GM12878 (cell line): ENCODE data around the gene ERCC3. TPM values are rescaled to one million over a fixed set of nuclear protein-coding genes. Genes with fewer than 3 reads are reported as not detected.

ENCODE experiments used
- ASH2L ChIP-seq: fragments of 300-600, 200-600 bp; sonication (generic); IDR thresholded peaks from 2 replicates; pipeline ENCODE4 v1.6.1; 2017; ENCODE audit warnings: low read depth, mild to moderate bottlenecking, borderline replicate concordance
- CBFB ChIP-seq: IDR thresholded peaks from 2 replicates; pipeline ENCODE4 v1.6.1; 2016; ENCODE audit warnings: antibody characterized with exemption, low read depth
- CEBPB ChIP-seq, 2 experiments: fragments of 150-350 bp in 1 of 2; IDR thresholded peaks; 2 replicates each; pipeline ENCODE4 v1.6.1; 2012 to 2014; ENCODE audit warnings: low read depth in 2 of 2, low read length in 2 of 2, borderline replicate concordance in 1 of 2, inconsistent platforms in 1 of 2
- CHD1 ChIP-seq: IDR thresholded peaks from 2 replicates; pipeline ENCODE4 v1.6.1; 2012; ENCODE audit warnings: low read depth, low read length, improper control_type of control experiment
- CHD2 ChIP-seq: IDR thresholded peaks from 2 replicates; pipeline ENCODE4 v1.6.1; 2011; ENCODE audit warnings: low read depth, low read length, improper control_type of control experiment, borderline replicate concordance
- DPF2 ChIP-seq: fragments of 450-650 bp; IDR thresholded peaks from 2 replicates; pipeline ENCODE4 v1.6.1; 2017; ENCODE audit warnings: mild to moderate bottlenecking
- EGR1 ChIP-seq, 2 experiments: IDR thresholded peaks; 1 replicate in 1 of 2; 2 replicates in 1 of 2; pipeline ENCODE4 v1.6.1; 2011 to 2012; ENCODE audit warnings: low read depth in 2 of 2, low read length in 2 of 2, borderline replicate concordance in 1 of 2, mild to moderate bottlenecking in 1 of 2, moderate library complexity in 1 of 2
- IRF4 ChIP-seq: IDR thresholded peaks from 2 replicates; pipeline ENCODE4 v1.6.1; 2011; ENCODE audit warnings: low read depth, low read length
- MTA3 ChIP-seq: IDR thresholded peaks from 2 replicates; pipeline ENCODE4 v1.6.1; 2012; ENCODE audit warnings: low read length, inconsistent platforms, borderline replicate concordance
- NFYA ChIP-seq: IDR thresholded peaks from 2 replicates; pipeline ENCODE4 v1.6.1; 2011; ENCODE audit warnings: low read depth, mild to moderate bottlenecking, low read length, improper control_type of control experiment, borderline replicate concordance
- PML ChIP-seq: IDR thresholded peaks from 2 replicates; pipeline ENCODE4 v1.6.1; 2012; ENCODE audit warnings: low read length, inconsistent platforms
- POLR2A ChIP-seq: IDR thresholded peaks from 2 replicates; pipeline ENCODE4 v1.6.1; 2011; ENCODE audit warnings: low read depth, mild to moderate bottlenecking, low read length
- RELA ChIP-seq: fragments of 450-650 bp; IDR thresholded peaks from 2 replicates; pipeline ENCODE4 v1.8.0; 2014; ENCODE audit warnings: borderline replicate concordance; ENCODE audit not compliant: partially characterized antibody
- RFX5 ChIP-seq: IDR thresholded peaks from 2 replicates; pipeline ENCODE4 v1.6.1; 2011; ENCODE audit warnings: low read depth, low read length, improper control_type of control experiment
- RUNX3 ChIP-seq: IDR thresholded peaks from 2 replicates; pipeline ENCODE4 v1.6.1; 2012; ENCODE audit warnings: low read length, inconsistent platforms
- SIN3A ChIP-seq: IDR thresholded peaks from 2 replicates; pipeline ENCODE4 v1.6.1; 2012; ENCODE audit warnings: low read depth, low read length, improper control_type of control experiment
- SMARCA5 ChIP-seq: fragments of 450-650 bp; IDR thresholded peaks from 2 replicates; pipeline ENCODE4 v1.6.1; 2017; ENCODE audit warnings: mild to moderate bottlenecking
- STAT3 ChIP-seq: IDR thresholded peaks from 2 replicates; pipeline ENCODE4 v1.6.1; 2011; ENCODE audit warnings: low read depth, low read length, improper control_type of control experiment
- SUPT20H ChIP-seq: IDR thresholded peaks from 2 replicates; pipeline ENCODE4 v1.6.1; 2011; ENCODE audit warnings: low read depth, mild to moderate bottlenecking, low read length, moderate library complexity, borderline replicate concordance; ENCODE audit not compliant: control insufficient read depth
- YBX1 ChIP-seq: fragments of 450-650 bp; IDR thresholded peaks from 2 replicates; pipeline ENCODE4 v1.6.1; 2016; ENCODE audit warnings: antibody characterized with exemption
- YY1 ChIP-seq: IDR thresholded peaks from 2 replicates; pipeline ENCODE4 v1.6.1; 2011; ENCODE audit warnings: low read depth, mild to moderate bottlenecking, low read length
- polyA plus RNA-seq, 11 experiments: library from polyadenylated mRNA; depleted of rRNA in 4 of 11; unstranded in 6 of 11; stranded (reverse) in 5 of 11; fragments of >200 nt; fragmentation: Nextera tagmentation in 4 of 11; fragmentation: Illumina TruSeq in 1 of 11; extraction: Ambion mirVana in 4 of 11; extraction: Trizol in 1 of 11; gene quantifications; 1 replicate in 1 of 11; 2 replicates in 10 of 11; pipeline versions ENCODE4 v1.2.1 to v1.2.3, GENCODE V29; 2011 to 2016; ENCODE audit warnings: inconsistent platforms in 2 of 11, missing spikeins in 2 of 11, low read depth in 1 of 11
- total RNA-seq, 4 experiments: library from RNA; depleted of rRNA in 3 of 4; stranded (reverse); fragments of >200 nt in 3 of 4; fragmentation: Illumina TruSeq in 1 of 4; extraction: Trizol in 1 of 4; gene quantifications; 2 replicates each; pipeline versions ENCODE4 v1.2.1 to v1.2.3, GENCODE V29; 2013 to 2021
- TF ChIP-seq, protein P1 (sequence below): IDR thresholded peaks from 2 replicates; pipeline ENCODE4 v1.6.1; 2012; ENCODE audit warnings: low read depth, low read length, improper control_type of control experiment
- TF ChIP-seq, protein P2 (sequence below): fragments of 450-650 bp; IDR thresholded peaks from 2 replicates; pipeline ENCODE4 v1.6.1; 2016; ENCODE audit warnings: mild to moderate bottlenecking, moderate library complexity, borderline replicate concordance
- TF ChIP-seq, protein P3 (sequence below): fragments of 450-650 bp; IDR thresholded peaks from 2 replicates; pipeline ENCODE4 v1.6.1; 2017; ENCODE audit warnings: antibody characterized with exemption, mild to moderate bottlenecking, moderate library complexity

Gene ERCC3
- total and polyA plus RNA-seq, 10 of the 15 experiments (the other 5 are each of a cell fraction or from before 2014, with no cell fraction given) = 17.1 to 64.8 (median 42.8) TPM

DNA sequence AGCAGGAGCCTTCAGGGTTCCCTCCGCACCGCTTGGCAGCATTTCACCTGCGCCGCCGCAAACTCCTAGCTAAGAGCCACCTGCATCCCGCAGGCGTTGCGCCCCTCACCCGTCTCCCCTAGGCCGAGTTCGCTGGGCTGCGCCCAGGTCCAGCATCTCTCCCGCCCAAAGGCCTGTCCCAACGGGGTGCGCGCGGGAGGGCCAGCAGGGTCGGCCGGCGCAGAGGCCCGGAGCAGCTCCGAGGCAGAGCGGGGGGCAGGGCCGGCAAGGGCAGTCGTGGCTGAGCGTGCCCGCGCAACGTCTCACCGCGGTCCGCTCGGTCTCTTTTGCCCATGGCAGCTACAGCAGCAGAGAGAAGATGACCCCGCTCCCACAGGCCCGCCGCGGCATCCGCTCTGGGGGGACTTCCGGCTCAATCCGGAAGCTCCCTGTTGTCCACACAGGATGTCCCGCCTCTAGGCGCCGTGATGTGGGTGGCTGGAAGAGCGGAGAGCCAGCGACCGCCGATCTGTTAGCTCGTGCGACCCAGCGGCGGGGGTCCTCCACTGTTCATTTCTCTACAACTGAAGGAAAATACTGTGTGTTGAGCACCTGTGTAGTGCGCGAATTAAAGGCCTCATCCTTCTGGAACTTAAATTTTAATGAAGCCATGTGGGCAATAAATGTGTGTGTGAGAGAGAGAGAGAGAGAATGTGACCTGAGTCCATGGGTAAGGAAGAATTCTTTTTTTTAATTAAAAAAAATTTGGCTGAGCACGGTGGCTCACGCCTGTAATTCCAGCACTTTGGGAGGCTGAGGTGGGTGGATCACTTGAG is at the start of gene ERCC3 (continued):
- TF ChIP-seq ASH2L (0 out of 2 replicates have a peak, but pooled peaks have one; percentile 65), NFYA (no peak), SIN3A (peak; percentile 65; the same call in 1 of the 2 replicates), PML (peak; percentile 90), YBX1 (no peak), CHD2 (peak; percentile 44; the same call in 1 of the 2 replicates), MTA3 (peak; percentile 39; the same call in 1 of the 2 replicates), CHD1 (no peak), SUPT20H (no peak), DPF2 (peak; percentile 54), SMARCA5 (no peak), CEBPB (IDR thresholded peaks at IDR 0.05; ENCODE audit: borderline replicate concordance in 1 of 2, low read depth in 2 of 2, low read length in 2 of 2) (no peak), YY1 (peak; percentile 32; the same call in 1 of the 2 replicates), STAT3 (no peak), EGR1 (IDR thresholded peaks at IDR 0.05; ENCODE audit: borderline replicate concordance in 1 of 2, low read depth in 2 of 2, low read length in 2 of 2) (peak in 1 of 2 experiments; percentile 74; a peak in 2 of 3 replicates), RUNX3 (peak; percentile 52), POLR2A (peak; percentile 95), RELA (no peak), IRF4 (no peak), CBFB (peak; percentile 73; the same call in 1 of the 2 replicates), RFX5 (no peak; the same call in 1 of the 2 replicates)
- TF ChIP-seq, protein P1, sequence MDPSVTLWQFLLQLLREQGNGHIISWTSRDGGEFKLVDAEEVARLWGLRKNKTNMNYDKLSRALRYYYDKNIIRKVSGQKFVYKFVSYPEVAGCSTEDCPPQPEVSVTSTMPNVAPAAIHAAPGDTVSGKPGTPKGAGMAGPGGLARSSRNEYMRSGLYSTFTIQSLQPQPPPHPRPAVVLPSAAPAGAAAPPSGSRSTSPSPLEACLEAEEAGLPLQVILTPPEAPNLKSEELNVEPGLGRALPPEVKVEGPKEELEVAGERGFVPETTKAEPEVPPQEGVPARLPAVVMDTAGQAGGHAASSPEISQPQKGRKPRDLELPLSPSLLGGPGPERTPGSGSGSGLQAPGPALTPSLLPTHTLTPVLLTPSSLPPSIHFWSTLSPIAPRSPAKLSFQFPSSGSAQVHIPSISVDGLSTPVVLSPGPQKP = peak; percentile 74
- TF ChIP-seq, protein P2, sequence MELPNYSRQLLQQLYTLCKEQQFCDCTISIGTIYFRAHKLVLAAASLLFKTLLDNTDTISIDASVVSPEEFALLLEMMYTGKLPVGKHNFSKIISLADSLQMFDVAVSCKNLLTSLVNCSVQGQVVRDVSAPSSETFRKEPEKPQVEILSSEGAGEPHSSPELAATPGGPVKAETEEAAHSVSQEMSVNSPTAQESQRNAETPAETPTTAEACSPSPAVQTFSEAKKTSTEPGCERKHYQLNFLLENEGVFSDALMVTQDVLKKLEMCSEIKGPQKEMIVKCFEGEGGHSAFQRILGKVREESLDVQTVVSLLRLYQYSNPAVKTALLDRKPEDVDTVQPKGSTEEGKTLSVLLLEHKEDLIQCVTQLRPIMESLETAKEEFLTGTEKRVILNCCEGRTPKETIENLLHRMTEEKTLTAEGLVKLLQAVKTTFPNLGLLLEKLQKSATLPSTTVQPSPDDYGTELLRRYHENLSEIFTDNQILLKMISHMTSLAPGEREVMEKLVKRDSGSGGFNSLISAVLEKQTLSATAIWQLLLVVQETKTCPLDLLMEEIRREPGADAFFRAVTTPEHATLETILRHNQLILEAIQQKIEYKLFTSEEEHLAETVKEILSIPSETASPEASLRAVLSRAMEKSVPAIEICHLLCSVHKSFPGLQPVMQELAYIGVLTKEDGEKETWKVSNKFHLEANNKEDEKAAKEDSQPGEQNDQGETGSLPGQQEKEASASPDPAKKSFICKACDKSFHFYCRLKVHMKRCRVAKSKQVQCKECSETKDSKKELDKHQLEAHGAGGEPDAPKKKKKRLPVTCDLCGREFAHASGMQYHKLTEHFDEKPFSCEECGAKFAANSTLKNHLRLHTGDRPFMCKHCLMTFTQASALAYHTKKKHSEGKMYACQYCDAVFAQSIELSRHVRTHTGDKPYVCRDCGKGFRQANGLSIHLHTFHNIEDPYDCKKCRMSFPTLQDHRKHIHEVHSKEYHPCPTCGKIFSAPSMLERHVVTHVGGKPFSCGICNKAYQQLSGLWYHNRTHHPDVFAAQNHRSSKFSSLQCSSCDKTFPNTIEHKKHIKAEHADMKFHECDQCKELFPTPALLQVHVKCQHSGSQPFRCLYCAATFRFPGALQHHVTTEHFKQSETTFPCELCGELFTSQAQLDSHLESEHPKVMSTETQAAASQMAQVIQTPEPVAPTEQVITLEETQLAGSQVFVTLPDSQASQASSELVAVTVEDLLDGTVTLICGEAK = peak; percentile 92
- TF ChIP-seq, protein P3, sequence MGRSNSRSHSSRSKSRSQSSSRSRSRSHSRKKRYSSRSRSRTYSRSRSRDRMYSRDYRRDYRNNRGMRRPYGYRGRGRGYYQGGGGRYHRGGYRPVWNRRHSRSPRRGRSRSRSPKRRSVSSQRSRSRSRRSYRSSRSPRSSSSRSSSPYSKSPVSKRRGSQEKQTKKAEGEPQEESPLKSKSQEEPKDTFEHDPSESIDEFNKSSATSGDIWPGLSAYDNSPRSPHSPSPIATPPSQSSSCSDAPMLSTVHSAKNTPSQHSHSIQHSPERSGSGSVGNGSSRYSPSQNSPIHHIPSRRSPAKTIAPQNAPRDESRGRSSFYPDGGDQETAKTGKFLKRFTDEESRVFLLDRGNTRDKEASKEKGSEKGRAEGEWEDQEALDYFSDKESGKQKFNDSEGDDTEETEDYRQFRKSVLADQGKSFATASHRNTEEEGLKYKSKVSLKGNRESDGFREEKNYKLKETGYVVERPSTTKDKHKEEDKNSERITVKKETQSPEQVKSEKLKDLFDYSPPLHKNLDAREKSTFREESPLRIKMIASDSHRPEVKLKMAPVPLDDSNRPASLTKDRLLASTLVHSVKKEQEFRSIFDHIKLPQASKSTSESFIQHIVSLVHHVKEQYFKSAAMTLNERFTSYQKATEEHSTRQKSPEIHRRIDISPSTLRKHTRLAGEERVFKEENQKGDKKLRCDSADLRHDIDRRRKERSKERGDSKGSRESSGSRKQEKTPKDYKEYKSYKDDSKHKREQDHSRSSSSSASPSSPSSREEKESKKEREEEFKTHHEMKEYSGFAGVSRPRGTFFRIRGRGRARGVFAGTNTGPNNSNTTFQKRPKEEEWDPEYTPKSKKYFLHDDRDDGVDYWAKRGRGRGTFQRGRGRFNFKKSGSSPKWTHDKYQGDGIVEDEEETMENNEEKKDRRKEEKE = no peak
